ACC112 (cell line): ENCODE results near the gene ALPI.
"Not testable (repeated sequence)": the region's sequence is repeated elsewhere in the genome, so short reads cannot be mapped to it uniquely, and the experiment has no call there.

Source experiments
- H2AFZ ChIP-seq: fragments of 200-600 bp; sonication (generic); one replicate; pipeline ENCODE4 v1.6.0; 2017; ENCODE audit warnings: antibody characterized with exemption, low read length; ENCODE audit not compliant: unreplicated experiment
- H3K27ac ChIP-seq: fragments of 200-600 bp; sonication (generic); 2 replicates; pipeline ENCODE4 v1.5.1; 2014; ENCODE audit warnings: low read depth, mild to moderate bottlenecking, antibody characterized with exemption, low read length, moderate library complexity
- H3K27me3 ChIP-seq: fragments of 200-600 bp; sonication (generic); 2 replicates; pipeline ENCODE4 v1.6.1; 2014; ENCODE audit warnings: mild to moderate bottlenecking, antibody characterized with exemption, low read length, moderate library complexity, mixed read lengths; ENCODE audit not compliant: insufficient read depth
- H3K36me3 ChIP-seq: fragments of 200-600 bp; sonication (generic); 2 replicates; pipeline ENCODE4 v1.6.1; 2016; ENCODE audit warnings: mild to moderate bottlenecking, antibody characterized with exemption, low read length, moderate library complexity, mixed read lengths; ENCODE audit not compliant: insufficient read depth
- H3K4me1 ChIP-seq: fragments of 200-600 bp; sonication (generic); one replicate; pipeline ENCODE4 v1.6.1; 2016; ENCODE audit warnings: low read length, mixed read lengths; ENCODE audit not compliant: insufficient read depth, unreplicated experiment, control insufficient read depth
- H3K4me3 ChIP-seq: fragments of 200-600 bp; sonication (generic); 2 replicates; pipeline ENCODE4 v1.5.1; 2014; ENCODE audit warnings: mild to moderate bottlenecking, low read depth, low read length
- H3K79me2 ChIP-seq: fragments of 200-600 bp; sonication (generic); one replicate; pipeline ENCODE4 v1.6.0; 2016; ENCODE audit warnings: low read length; ENCODE audit not compliant: control insufficient read depth, unreplicated experiment, insufficient read depth

ALPI gene

DNA sequence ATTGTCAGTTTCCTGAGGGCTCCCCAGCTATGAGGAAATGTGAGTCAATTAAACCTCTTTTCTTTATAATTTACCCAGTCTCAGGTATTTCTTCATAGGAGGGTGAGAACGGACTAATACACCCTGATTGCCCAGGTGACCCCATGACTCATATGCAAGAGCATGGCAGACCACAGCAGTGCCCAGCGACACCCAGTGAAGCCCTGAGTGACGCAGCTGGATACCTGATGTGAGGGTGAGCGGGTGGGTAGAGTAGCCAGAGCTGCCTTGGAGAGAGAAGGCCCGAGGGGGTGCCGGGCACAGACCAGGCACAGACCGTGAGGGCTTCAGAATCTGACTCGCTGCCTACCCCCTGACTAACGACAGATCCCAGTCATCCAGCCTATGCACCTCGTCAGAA is 33.9 kb upstream of the ALPI start:
- no peaks in the 10 kb centered on the region for H3K79me2 ChIP-seq
- no peaks in the 10 kb centered on the region for H3K4me1 ChIP-seq
- no peak overlapping the region for H3K4me3 ChIP-seq
- peaks cover 3% of the 10 kb centered on the region; the same call in 1 of the 2 replicates for H3K36me3 ChIP-seq
- peaks cover 87% of the 10 kb centered on the region for H3K27me3 ChIP-seq
- H3K27ac ChIP-seq, result no peak overlapping the region
- H2AFZ ChIP-seq, result no peak overlapping the region

DNA sequence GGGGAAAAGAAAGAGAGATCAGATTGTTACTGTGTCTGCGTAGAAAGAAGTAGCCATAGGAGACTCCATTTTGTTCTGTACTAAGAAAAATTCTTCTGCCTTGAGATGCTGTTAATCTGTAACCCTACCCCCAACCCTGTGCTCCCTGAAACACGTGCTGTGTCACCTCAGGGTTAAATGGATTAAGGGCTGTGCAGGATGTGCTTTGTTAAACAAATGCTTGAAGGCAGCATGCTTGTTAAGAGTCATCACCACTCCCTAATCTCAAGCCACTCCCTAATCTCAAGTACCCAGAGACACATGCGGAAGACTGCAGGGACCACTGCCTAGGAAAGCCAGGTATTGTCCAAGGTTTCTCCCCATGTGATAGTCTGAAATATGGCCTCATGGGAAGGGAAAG is 33.0 kb upstream of the ALPI start:
- H3K4me3 ChIP-seq, H2AFZ ChIP-seq, H3K36me3 ChIP-seq, H3K79me2 ChIP-seq, H3K4me1 ChIP-seq, H3K27ac ChIP-seq: not testable (repeated sequence)
- H3K27me3 ChIP-seq, result peaks cover 82% of the 10 kb centered on the region

DNA sequence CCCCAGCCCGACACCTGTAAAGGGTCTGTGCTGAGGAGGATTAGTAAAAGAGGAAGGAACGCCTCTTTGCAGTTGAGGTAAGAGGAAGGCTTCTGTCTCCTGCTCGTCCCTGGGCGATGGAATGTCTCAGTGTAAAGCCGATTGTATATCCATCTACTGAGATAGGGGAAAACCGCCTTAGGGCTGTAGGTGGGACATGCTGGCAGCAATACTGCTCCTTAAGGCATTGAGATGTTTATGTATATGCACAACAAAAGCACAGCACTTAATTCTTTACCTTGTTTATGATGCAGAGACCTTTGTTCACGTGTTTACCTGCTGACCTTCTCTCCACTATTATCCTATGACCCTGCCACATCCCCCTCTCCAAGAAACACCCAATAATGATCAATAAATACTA is 32.5 kb upstream of the ALPI start:
- H3K4me3 ChIP-seq, H3K36me3 ChIP-seq, H3K79me2 ChIP-seq, H2AFZ ChIP-seq, H3K4me1 ChIP-seq, H3K27ac ChIP-seq: not testable (repeated sequence)
- peaks cover 78% of the 10 kb centered on the region for H3K27me3 ChIP-seq

DNA sequence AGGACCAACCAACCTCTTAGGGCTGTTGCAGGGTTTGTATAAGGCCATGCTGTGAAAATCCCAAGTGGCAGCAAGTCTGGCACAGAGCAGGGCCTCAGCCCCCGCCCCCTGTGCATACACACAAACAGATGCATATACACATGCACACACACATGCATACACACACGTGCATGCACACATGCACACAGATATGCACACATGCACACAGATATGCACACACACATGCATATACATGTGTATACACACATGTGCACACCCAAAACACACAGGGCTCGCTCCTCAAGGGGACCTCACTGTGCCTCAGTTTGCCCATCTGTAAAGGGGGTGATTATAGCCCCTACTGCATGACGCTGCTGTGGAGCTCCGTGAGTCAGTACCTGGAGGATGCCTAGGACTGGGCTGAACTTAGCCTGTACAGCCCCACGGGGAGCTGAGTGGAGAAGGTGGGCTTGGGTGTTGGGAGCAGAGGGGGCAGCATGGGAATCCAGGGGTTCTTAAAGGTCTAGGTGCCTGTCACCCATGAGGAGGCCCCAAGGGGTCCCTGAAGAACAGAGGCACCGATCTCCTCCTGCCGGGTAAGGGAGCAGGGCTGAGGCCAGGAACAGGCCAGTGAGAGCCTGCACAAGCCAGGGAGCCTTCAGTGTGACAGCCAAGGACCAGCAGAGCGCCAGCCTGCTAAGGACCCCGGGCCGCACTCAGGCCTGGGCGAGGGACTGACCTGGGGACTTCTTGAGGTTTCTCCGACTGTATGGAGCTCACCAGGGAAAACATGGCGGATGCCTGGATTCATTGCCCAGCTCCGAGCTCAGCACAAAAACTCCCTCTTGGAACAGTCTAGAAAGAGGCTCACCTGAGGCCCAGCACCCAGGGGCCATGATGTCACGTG is 24.0 kb upstream of the ALPI start:
- no peak overlapping the region for H2AFZ ChIP-seq
- no peaks in the 10 kb centered on the region for H3K4me1 ChIP-seq
- H3K27me3 ChIP-seq, result no peaks in the 10 kb centered on the region
- no peaks in the 10 kb centered on the region for H3K79me2 ChIP-seq
- H3K36me3 ChIP-seq, result no peaks in the 10 kb centered on the region
- no peak overlapping the region for H3K4me3 ChIP-seq
- H3K27ac ChIP-seq, result no peak overlapping the region

DNA sequence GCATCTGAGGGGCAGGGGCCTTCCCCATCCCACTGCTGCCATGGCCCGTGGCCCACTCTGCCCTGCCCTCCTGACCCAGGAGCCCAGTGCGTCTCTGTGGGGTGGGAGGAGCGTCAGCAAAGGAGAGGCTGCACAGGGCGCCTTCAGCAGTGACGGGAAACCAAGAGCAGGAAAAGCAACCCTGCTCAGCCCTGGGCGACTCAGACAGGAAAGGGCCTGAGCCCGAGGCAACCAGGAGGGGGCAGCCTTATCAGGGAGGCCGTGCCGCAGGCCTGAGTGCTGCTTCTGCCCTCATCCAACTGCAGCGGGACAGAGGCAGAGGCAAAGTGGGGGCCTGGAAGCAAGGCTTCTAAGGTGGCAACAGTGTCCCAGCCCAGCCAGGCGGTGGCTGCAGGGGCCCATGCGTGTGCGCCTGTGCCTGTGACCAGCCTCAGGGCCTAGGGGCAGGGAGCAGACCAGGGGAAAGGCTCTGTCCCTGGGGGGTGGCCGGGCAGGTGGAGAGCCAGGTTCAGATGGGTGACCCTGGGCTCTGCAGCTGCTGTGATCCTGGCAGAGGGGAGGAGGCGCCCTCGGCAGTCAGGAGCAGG is 23.3 kb upstream of the ALPI start:
- H3K27me3 ChIP-seq, result no peaks in the 10 kb centered on the region
- no peaks in the 10 kb centered on the region for H3K36me3 ChIP-seq
- H3K4me3 ChIP-seq, result no peak overlapping the region
- no peaks in the 10 kb centered on the region for H3K4me1 ChIP-seq
- no peak overlapping the region for H2AFZ ChIP-seq
- no peaks in the 10 kb centered on the region for H3K79me2 ChIP-seq
- H3K27ac ChIP-seq, result no peak overlapping the region

DNA sequence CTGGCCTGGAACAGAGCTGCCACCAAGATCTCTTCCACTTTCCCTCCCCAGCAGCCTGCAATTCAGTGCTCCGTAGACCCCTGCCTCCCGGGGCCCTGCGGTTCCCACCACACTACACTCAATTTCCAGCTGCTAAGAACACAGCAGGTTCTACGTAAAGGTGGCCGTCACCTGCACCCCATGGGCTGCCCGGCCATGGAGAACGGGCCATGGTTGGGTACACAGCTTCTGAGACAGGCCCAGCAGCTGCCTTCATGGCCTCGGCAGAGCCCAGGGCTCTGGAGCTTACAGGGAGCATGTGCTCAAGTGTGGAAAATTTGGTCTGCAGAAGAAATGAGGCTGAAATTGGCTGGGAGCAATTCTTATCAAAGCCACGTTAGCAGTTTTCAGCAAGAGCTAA is 22.3 kb upstream of the ALPI start:
- not testable (repeated sequence) for H3K79me2 ChIP-seq, H3K36me3 ChIP-seq, H2AFZ ChIP-seq, H3K27ac ChIP-seq, H3K4me3 ChIP-seq, H3K4me1 ChIP-seq, H3K27me3 ChIP-seq

DNA sequence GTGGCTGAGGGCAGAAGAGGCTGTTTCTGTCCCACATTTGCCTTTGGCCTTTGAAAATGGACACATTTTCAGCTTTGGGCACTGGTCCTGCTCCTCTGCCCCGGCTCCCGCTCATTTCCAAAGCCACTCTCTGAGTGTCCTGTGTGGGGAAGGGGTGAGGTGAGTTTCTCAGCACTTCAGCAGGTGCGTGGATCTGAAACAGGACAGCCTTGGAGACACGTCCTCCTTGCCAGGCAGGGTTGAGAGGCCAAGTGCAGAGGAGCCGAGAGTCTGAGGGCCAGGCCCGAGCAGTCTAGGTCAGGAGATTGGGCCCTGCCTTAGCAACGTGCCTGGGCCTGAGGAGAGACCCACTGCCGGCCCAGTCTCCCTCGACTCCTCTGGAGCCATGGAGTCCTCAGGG is 21.9 kb upstream of the ALPI start:
- Histone ChIP-seq H3K4me3 (no peak overlapping the region), H3K27me3 (no peaks in the 10 kb centered on the region)

DNA sequence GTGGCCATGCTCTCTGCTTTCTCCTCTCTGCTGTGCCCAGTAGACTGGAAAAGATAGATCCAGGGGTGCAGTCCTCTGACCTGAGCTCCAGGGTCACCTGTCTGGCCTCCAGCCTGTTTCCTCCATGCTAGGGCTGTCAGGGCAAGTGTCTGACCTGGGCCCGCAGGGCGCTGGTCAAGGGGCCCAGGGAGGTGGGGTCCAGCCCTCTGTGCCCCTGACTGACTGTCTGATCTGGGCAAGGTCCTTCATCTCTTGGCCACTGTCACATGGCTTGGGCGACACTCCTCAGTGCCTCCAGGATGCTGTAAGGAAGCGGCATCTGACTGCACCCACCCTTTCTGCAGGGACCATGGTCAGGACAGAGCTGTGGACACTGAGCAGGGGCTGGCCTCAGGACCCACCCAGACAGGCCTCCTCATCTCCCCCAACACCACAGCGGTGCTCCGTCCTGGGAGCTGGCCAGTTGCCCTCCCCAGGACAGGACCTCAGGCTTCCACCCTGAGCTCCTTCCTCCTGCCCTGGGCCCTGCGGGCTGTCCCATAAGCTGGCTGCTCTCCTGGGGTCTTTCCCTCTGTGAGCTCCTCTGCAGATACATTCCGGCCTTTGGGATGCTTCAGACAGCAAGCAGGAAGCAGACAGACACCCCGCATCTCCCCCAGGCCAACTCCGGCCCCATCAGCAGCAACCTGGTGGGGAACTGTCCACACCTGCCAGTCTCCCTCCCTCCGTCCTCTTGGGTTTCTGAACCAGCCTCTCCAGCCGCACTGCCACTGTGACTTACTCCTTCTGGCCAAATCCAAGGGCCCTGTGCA is 21.2 kb upstream of the ALPI start:
- Histone ChIP-seq H3K27me3 (no peaks in the 10 kb centered on the region), H3K4me3 (no peak overlapping the region), H3K4me1 (no peaks in the 10 kb centered on the region), H3K36me3 (no peaks in the 10 kb centered on the region), H3K27ac (no peak overlapping the region), H2AFZ (no peak overlapping the region), H3K79me2 (no peaks in the 10 kb centered on the region)

More for the DNA sequence above, 21.9 kb upstream of the ALPI start:
- Histone ChIP-seq H3K4me1 (no peaks in the 10 kb centered on the region), H3K27ac (no peak overlapping the region), H2AFZ (no peak overlapping the region), H3K36me3 (no peaks in the 10 kb centered on the region), H3K79me2 (no peaks in the 10 kb centered on the region)

DNA sequence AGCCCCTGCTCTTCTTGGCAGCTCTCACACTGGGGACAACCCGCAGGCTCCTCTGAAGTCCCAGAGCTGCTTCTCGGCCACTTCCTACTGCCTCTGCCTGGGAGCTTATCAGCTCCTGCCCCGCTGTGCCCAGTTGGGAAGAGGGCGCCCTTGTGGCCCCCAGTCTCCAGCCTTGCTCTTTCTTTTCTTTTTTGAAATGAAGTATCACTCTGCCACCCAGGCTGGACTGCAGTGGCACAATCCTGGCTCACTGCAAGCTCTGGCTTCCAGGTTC is 20.6 kb upstream of the ALPI start:
- no peak overlapping the region for H3K4me3 ChIP-seq
- H3K27ac ChIP-seq, result no peak overlapping the region

DNA sequence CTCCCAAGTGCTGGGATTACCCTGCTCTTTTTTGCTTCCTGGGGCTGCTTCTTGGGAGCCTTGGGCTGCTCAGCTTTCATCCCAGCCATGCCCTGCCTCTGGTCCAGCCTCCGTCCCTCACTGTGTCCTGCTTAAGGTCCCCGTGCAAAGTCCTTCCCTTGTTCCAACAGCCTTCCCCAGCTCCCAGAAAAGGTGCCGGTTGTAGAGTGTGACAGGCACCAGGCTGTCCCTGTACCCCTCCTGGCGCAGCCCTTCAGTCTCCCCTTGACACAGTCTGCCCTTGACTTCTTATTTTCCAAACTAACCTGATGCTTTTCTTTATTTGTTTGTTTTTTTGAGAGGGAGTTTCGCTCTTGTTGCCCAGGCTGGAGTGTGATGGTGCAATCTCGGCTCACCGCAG is 20.1 kb upstream of the ALPI start:
- H3K79me2 ChIP-seq, result no peaks in the 10 kb centered on the region
- no peak overlapping the region for H2AFZ ChIP-seq
- no peak overlapping the region for H3K4me3 ChIP-seq
- no peak overlapping the region for H3K27ac ChIP-seq
- no peaks in the 10 kb centered on the region for H3K4me1 ChIP-seq
- no peaks in the 10 kb centered on the region for H3K36me3 ChIP-seq
- H3K27me3 ChIP-seq, result no peaks in the 10 kb centered on the region

More for the DNA sequence above, 20.6 kb upstream of the ALPI start:
- H3K4me1 ChIP-seq, result no peaks in the 10 kb centered on the region
- no peaks in the 10 kb centered on the region for H3K36me3 ChIP-seq
- no peaks in the 10 kb centered on the region for H3K27me3 ChIP-seq
- H3K79me2 ChIP-seq, result no peaks in the 10 kb centered on the region
- H2AFZ ChIP-seq, result no peak overlapping the region
